Left cardiac atrium (tissue), 4 donors: Measurements from ENCODE around the gene TRIM10. TPM values are rescaled to one million over a fixed set of nuclear protein-coding genes. Genes with fewer than 3 reads are reported as not detected.
"Not testable (repeated sequence)": the region's sequence is repeated elsewhere in the genome, so short reads cannot be mapped to it uniquely, and the experiment has no call there.

Experiments
- ATAC-seq, 2 donors: fragments of 200-7000 bp; cut with Tn5 transposase; one replicate each; pipeline ENCODE4 v1.9.1; 2020; ENCODE audit warnings: mild to moderate bottlenecking in 2 of 2, moderate library complexity in 2 of 2
- DNase-seq: peaks from one replicate; pipeline ENCODE4 v3.0.0-alpha.2; 2020
- intact Hi-C, 2 donors: fragments of 100-400 bp; cut with DNase I; formaldehyde crosslinking; loops; one replicate each; pipeline versions ENCODE4 v1.14.1 to v1.15.1; 2022 to 2023
- total RNA-seq, 2 donors: library from RNA; stranded (reverse); fragmentation: NEBNext Ultra II Directional; extraction: Animal tissue kit (Norgen Biotek cat#: 25700); gene quantifications; one replicate each; pipeline ENCODE4 v1.2.1, GENCODE V29; 2021
- donor health status: DM: no; HTN: yes; CAD: no.
- donor health status: DM: no; HTN: yes; CAD: no; lungs with severe emphysema.
- donor health status: DM: yes; HTN: yes; CAD: no.
- donor health status: Dilated cardiomyopathy.

TRIM10 gene
- total RNA-seq, 2 donors from 2014 or later: not detected

- DNase-seq (no peak), ATAC-seq (no peak)
- intact Hi-C loops: no loop called here
These were observed 4.2 kb downstream of the TRIM10 start for GRCh38 chr6:30156774-30157173.

- peak in 1 of 2 donors; percentile 80 for ATAC-seq
- intact Hi-C loops: no loop called here
- peak; percentile 64 for DNase-seq
These were observed 4.8 kb downstream of the TRIM10 start for GRCh38 chr6:30156262-30156599.

GRCh38 chr6:30155520-30156261, 5.3 kb downstream of the TRIM10 start:
- DNase-seq: no peak
- ATAC-seq: no peak
- intact Hi-C loops: no loop called here

- DNase-seq (no peak), ATAC-seq (peak in 1 of 2 donors; percentile 79)
- intact Hi-C loops: no loop called here
These were observed 6.1 kb downstream of the TRIM10 start for GRCh38 chr6:30154709-30155519.

GRCh38 chr6:30154061-30154460, 7.0 kb downstream of the TRIM10 start:
- DNase-seq (no peak), ATAC-seq (no peak)
- intact Hi-C loops: no loop called here

- ATAC-seq: no peak
These were observed 8.0 kb downstream of the TRIM10 start for GRCh38 chr6:30152910-30153610.

GRCh38 chr6:30152016-30152673, 8.9 kb downstream of the TRIM10 start:
- ATAC-seq: no peak
- intact Hi-C loops: no loop called here
- DNase-seq: no peak

More at GRCh38 chr6:30152910-30153610, 8.0 kb downstream of the TRIM10 start:
- DNase-seq: no peak
- intact Hi-C loops: no loop called here

GRCh38 chr6:30151580-30151979, 9.4 kb downstream of the TRIM10 start:
- intact Hi-C loops: no loop called here
- ATAC-seq: no peak
- DNase-seq: no peak

GRCh38 chr6:30150671-30151395, 10.2 kb downstream of the TRIM10 start:
- DNase-seq (no peak), ATAC-seq (no peak)
- intact Hi-C loops: no loop called here

- DNase-seq (no peak), ATAC-seq (no peak)
- intact Hi-C loops: no loop called here
These were observed 11.0 kb downstream of the TRIM10 start for GRCh38 chr6:30149858-30150550.

GRCh38 chr6:30149234-30149633, 11.8 kb downstream of the TRIM10 start:
- intact Hi-C loops: no loop called here
- ATAC-seq: no peak
- no peak for DNase-seq

GRCh38 chr6:30147096-30147495, 13.9 kb downstream of the TRIM10 start:
- no peak for DNase-seq
- intact Hi-C loops: no loop called here

GRCh38 chr6:30145818-30146217, 15.2 kb downstream of the TRIM10 start:
- intact Hi-C loops: no loop called here
- ATAC-seq: no peak
- DNase-seq: no peak

More at GRCh38 chr6:30147096-30147495, 13.9 kb downstream of the TRIM10 start:
- no peak for ATAC-seq

GRCh38 chr6:30144811-30145210, 16.2 kb downstream of the TRIM10 start:
- DNase-seq (no peak), ATAC-seq (no peak)
- intact Hi-C loops: no loop called here

GRCh38 chr6:30143780-30144179, 17.2 kb downstream of the TRIM10 start:
- no peak for ATAC-seq
- intact Hi-C loops: no loop called here
- no peak for DNase-seq

- DNase-seq (no peak), ATAC-seq (no peak)
- intact Hi-C loops: no loop called here
These were observed 18.3 kb downstream of the TRIM10 start for GRCh38 chr6:30142665-30143064.

- ATAC-seq, intact Hi-C loops, DNase-seq: not testable (repeated sequence)
These were observed 20.8 kb downstream of the TRIM10 start for GRCh38 chr6:30140240-30140639.

GRCh38 chr6:30136570-30137286, 24.3 kb downstream of the TRIM10 start:
- intact Hi-C loops: no loop called here
- ATAC-seq (no peak), DNase-seq (no peak)
